IMR-90 (cell line): ENCODE measurements around the gene INSYN2A. TPM values are rescaled to one million over a fixed set of nuclear protein-coding genes. Genes with fewer than 3 reads are reported as not detected.
A peak's percentile ranks its signal among the peaks of the same experiment; 100 is the strongest.

ENCODE experiments used
- ATAC-seq: fragments of 200-7000 bp; cut with Tn5 transposase; 2 replicates; pipeline ENCODE4 v1.9.1; 2020; ENCODE audit warnings: low read depth, mild to moderate bottlenecking, moderate library complexity
- BruUV-seq: library from RNA; stranded (reverse); fragments of 400-500 nt; replicated peaks from 2 replicates; lab custom pipeline; 2021; lab: Mats Ljungman, UMichigan
- CTCF ChIA-PET: fragments of 300-600 bp; formaldehyde crosslinking; extraction: SDS; loops from one replicate; lab custom pipeline; 2021; ENCODE audit warnings: antibody characterized with exemption; lab: Yijun Ruan, JAX
- POLR2A ChIA-PET: fragments of 300-600 bp; sonication (Branson Sonifier 250); formaldehyde crosslinking; loops from one replicate; lab custom pipeline; 2022; ENCODE audit warnings: antibody characterized with exemption; ENCODE audit not compliant: unreplicated experiment; lab: Charles Lee
- DNase-seq: peaks from one replicate; pipeline ENCODE4 v3.0.0; 2013
- H2AFZ ChIP-seq: replicated peaks from 2 replicates; pipeline ENCODE3; 2013; ENCODE audit warnings: low read length, mild to moderate bottlenecking; ENCODE audit not compliant: poor library complexity
- H2AK5ac ChIP-seq: 2 replicates; pipeline ENCODE4 v1.6.1; 2013; ENCODE audit warnings: low read depth, low read length, inconsistent platforms
- H2AK9ac ChIP-seq: replicated peaks from 2 replicates; pipeline ENCODE3; 2013; ENCODE audit warnings: mild to moderate bottlenecking, low read depth, low read length, moderate library complexity; ENCODE audit not compliant: poor library complexity
- H2BK120ac ChIP-seq: 2 replicates; pipeline ENCODE4 v1.6.1; 2013; ENCODE audit warnings: low read depth, low read length, inconsistent platforms
- H2BK15ac ChIP-seq: 3 replicates; pipeline ENCODE4 v1.6.1; 2013; ENCODE audit warnings: low read depth, low read length, inconsistent platforms
- H2BK20ac ChIP-seq: 2 replicates; pipeline ENCODE4 v1.6.1; 2013; ENCODE audit warnings: low read depth, mild to moderate bottlenecking, inconsistent platforms, low read length, moderate library complexity
- H2BK5ac ChIP-seq: 2 replicates; pipeline ENCODE4 v1.6.1; 2013; ENCODE audit warnings: mild to moderate bottlenecking, low read depth, low read length, inconsistent platforms; ENCODE audit not compliant: poor library complexity, severe bottlenecking
- H3K14ac ChIP-seq: replicated peaks from 2 replicates; pipeline ENCODE4 v1.6.1; 2013; ENCODE audit warnings: low read depth, low read length, inconsistent platforms
- H3K18ac ChIP-seq: 2 replicates; pipeline ENCODE4 v1.6.1; 2013; ENCODE audit warnings: low read depth, low read length, control low read depth
- H3K23ac ChIP-seq: 2 replicates; pipeline ENCODE4 v1.6.1; 2013; ENCODE audit warnings: low read depth, low read length, inconsistent platforms
- H3K27ac ChIP-seq: 2 replicates; pipeline ENCODE4 v1.5.1; 2013; ENCODE audit warnings: mild to moderate bottlenecking, control low read depth, low read length; ENCODE audit not compliant: insufficient read depth
- H3K27me3 ChIP-seq: 2 replicates; pipeline ENCODE4 v1.6.1; 2013; ENCODE audit warnings: low read length; ENCODE audit not compliant: control insufficient read depth, insufficient read depth
- H3K36me3 ChIP-seq: 2 replicates; pipeline ENCODE4 v1.6.1; 2013; ENCODE audit warnings: low read length, mixed read lengths; ENCODE audit not compliant: control insufficient read depth, insufficient read depth
- H3K4ac ChIP-seq: 2 replicates; pipeline ENCODE4 v1.6.1; 2013; ENCODE audit warnings: low read depth, low read length, inconsistent platforms
- H3K4me1 ChIP-seq: 2 replicates; pipeline ENCODE4 v1.6.1; 2013; ENCODE audit warnings: low read length, mixed read lengths; ENCODE audit not compliant: control insufficient read depth, insufficient read depth
- H3K4me2 ChIP-seq: 2 replicates; pipeline ENCODE4 v1.6.1; 2013; ENCODE audit warnings: low read depth, mild to moderate bottlenecking, control low read depth, low read length, moderate library complexity
- H3K4me3 ChIP-seq: 2 replicates; pipeline ENCODE4 v1.5.1; 2013; ENCODE audit warnings: low read depth, mild to moderate bottlenecking, control low read depth, low read length, moderate library complexity; ENCODE audit not compliant: insufficient read depth
- H3K56ac ChIP-seq: 2 replicates; pipeline ENCODE4 v1.6.1; 2013; ENCODE audit warnings: low read length, inconsistent platforms; ENCODE audit not compliant: insufficient read depth; ENCODE audit errors: extremely low read depth
- H3K79me1 ChIP-seq, 2 experiments: 2 replicates each; pipeline ENCODE4 v1.6.1; 2013; ENCODE audit warnings: low read length in 2 of 2, inconsistent platforms in 1 of 2, low read depth in 1 of 2
- H3K9ac ChIP-seq: 2 replicates; pipeline ENCODE4 v1.6.1; 2013; ENCODE audit warnings: low read depth, low read length, control low read depth
- H3K9me1 ChIP-seq: 2 replicates; pipeline ENCODE4 v1.6.1; 2013; ENCODE audit warnings: low read length, inconsistent platforms; ENCODE audit not compliant: insufficient read depth
- H3K9me3 ChIP-seq: 2 replicates; pipeline ENCODE4 v1.6.1; 2013; ENCODE audit warnings: low read length; ENCODE audit not compliant: control insufficient read depth, insufficient read depth
- H4K20me1 ChIP-seq: 2 replicates; pipeline ENCODE4 v1.6.1; 2013; ENCODE audit warnings: low read length, inconsistent platforms; ENCODE audit not compliant: insufficient read depth
- H4K5ac ChIP-seq: 2 replicates; pipeline ENCODE4 v1.6.1; 2013; ENCODE audit warnings: mild to moderate bottlenecking, low read depth, low read length, control low read depth
- H4K8ac ChIP-seq, 2 experiments: 2 replicates each; pipeline ENCODE4 v1.6.1; 2013; ENCODE audit warnings: low read depth in 2 of 2, low read length in 2 of 2, control low read depth in 1 of 2, inconsistent platforms in 1 of 2
- H4K91ac ChIP-seq: 2 replicates; pipeline ENCODE4 v1.6.1; 2013; ENCODE audit warnings: low read depth, low read length, inconsistent platforms; ENCODE audit not compliant: insufficient read depth
- CEBPB ChIP-seq: IDR thresholded peaks from 2 replicates; pipeline ENCODE4 v1.6.1; 2012; ENCODE audit warnings: low read depth, low read length, improper control_type of control experiment
- FOS ChIP-seq: fragments of 150-350 bp; IDR thresholded peaks from 2 replicates; pipeline ENCODE4 v1.6.1; 2016; ENCODE audit warnings: low read depth, low read length
- WGBS, 2 experiments: methylation state at CpG; one replicate each; pipeline versions ENCODE4 v1.1.5 to v1.1.7; 2013; ENCODE audit warnings: missing lambda C conversion rate in 2 of 2; ENCODE audit not compliant: insufficient read length in 1 of 2; ENCODE audit errors: extremely low coverage in 2 of 2; 5-methylcytosine and 5-hydroxymethylcytosine counted together
- dilution Hi-C: fragments of 300-500 bp; cut with HindIII; formaldehyde crosslinking; loops from one replicate; pipeline ENCODE4 v1.14.3; 2018; ENCODE audit warnings: low sequenced_read_pairs; ENCODE audit not compliant: unreplicated experiment
- in situ Hi-C: fragments of 300-500 bp; cut with MboI; formaldehyde crosslinking; loops from 3 replicates; pipeline ENCODE4 v1.14.3; 2019; ENCODE audit warnings: low sequenced_read_pairs, inconsistent platforms, mixed read lengths
- intact Hi-C: fragments of 100-400 bp; cut with micrococcal nuclease; formaldehyde crosslinking; loops from 2 replicates; pipeline ENCODE4 v1.10.0; 2022
- polyA plus RNA-seq, 3 experiments: library from polyadenylated mRNA; depleted of rRNA; stranded (reverse); fragments of >200 nt; gene quantifications; 2 replicates each; pipeline ENCODE4 v1.2.3, GENCODE V29; 2012; ENCODE audit warnings: low replicate concordance in 1 of 3
- total RNA-seq: library from RNA; depleted of rRNA; stranded (reverse); fragments of >200 nt; gene quantifications from 2 replicates; pipeline ENCODE4 v1.2.3, GENCODE V29; 2012

INSYN2A gene
- total and polyA plus RNA-seq, 2 of the 4 experiments (the other 2 are of a cell fraction): 0.10 to 0.18 TPM

DNA sequence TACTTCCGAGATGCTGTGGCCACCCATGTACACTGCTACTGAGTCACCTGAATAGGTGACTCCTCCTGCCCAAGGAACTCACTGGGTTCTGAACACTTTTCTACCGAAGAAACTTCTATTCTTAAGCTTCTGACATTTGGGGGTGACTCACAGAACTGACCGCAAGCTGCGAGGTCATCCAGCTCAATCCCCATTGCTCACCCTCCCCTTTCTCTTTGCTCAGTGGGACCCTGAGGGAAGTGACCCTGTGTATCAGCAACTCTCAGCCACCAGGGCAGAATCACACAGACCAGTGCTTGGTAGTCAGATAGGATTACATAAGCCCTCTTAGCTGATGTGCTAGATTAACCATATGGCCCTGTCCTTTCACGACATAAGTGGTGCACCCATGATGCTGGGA is 46.3 kb downstream of the INSYN2A start:
- H3K9me3 ChIP-seq: no peaks in the 10 kb centered on the region
- H3K4me2 ChIP-seq: no peak overlapping the region
- peaks cover 15 to 65% of the 10 kb centered on the region in 2 experiments for H3K79me1 ChIP-seq
- H3K27me3 ChIP-seq: no peaks in the 10 kb centered on the region
- H4K20me1 ChIP-seq: peaks cover 15% of the 10 kb centered on the region
- WGBS, 2 experiments: no CpG with 5 or more reads among the region's 5 CpGs
- H4K5ac ChIP-seq: no peak overlapping the region
- 0 out of 2 replicates have a peak overlapping the region, but pooled peaks have one; percentile 15 for H2BK20ac ChIP-seq
- peak overlapping the region; percentile 66; the same call in 1 of the 2 replicates for H2AK5ac ChIP-seq
- H3K9me1 ChIP-seq: peaks cover 34% of the 10 kb centered on the region
- in situ Hi-C loops (no loop called here), dilution Hi-C loops (no loop called here), intact Hi-C loops (no loop called here)
- H4K8ac ChIP-seq: peak overlapping the region; percentile 20 to 33; a peak in 1 of 4 replicates
- CTCF ChIA-PET: interaction anchor here (1.2 kb wide), 1 partner anchor 8 kb away, joined by 3 read pairs; no protein-coding TSS in a partner anchor
- H3K9ac ChIP-seq: no peak overlapping the region
- H2AFZ ChIP-seq: no peak overlapping the region
- H2BK15ac ChIP-seq: peak overlapping the region; percentile 52; the same call in 1 of the 3 replicates
- no TSS peak for BruUV-seq
- TF ChIP-seq CEBPB (no peak), FOS (peak; percentile 61; the same call in 1 of the 2 replicates)
- peak overlapping the region; percentile 88 for H3K4ac ChIP-seq
- no peak overlapping the region for H2BK5ac ChIP-seq
- ATAC-seq (peak; percentile 28; the same call in 1 of the 2 replicates), DNase-seq (peak; percentile 75)
- no peaks in the 10 kb centered on the region for H3K36me3 ChIP-seq
- H3K27ac ChIP-seq: no peak overlapping the region; the same call in 1 of the 2 replicates
- no peak overlapping the region for H2AK9ac ChIP-seq
- 0 out of 2 replicates have a peak overlapping the region, but pooled peaks have one; percentile 5 for H4K91ac ChIP-seq
- H3K23ac ChIP-seq: peak overlapping the region; percentile 57
- peaks cover 33% of the 10 kb centered on the region for H3K4me1 ChIP-seq
- 0 out of 2 replicates have a peak overlapping the region, but pooled peaks have one; percentile 12 for H3K14ac ChIP-seq
- H2BK120ac ChIP-seq: peak overlapping the region; percentile 93; the same call in 1 of the 2 replicates
- H3K56ac ChIP-seq: no peak overlapping the region
- H3K4me3 ChIP-seq: no peak overlapping the region
- no peak overlapping the region for H3K18ac ChIP-seq
- POLR2A ChIA-PET: no interaction called here
